GM19238 (cell line): ENCODE results near the gene TBC1D12.
"Not testable (repeated sequence)": the region's sequence is repeated elsewhere in the genome, so short reads cannot be mapped to it uniquely, and the experiment has no call there.

ENCODE experiments used
- DNase-seq: peaks from one replicate; pipeline ENCODE4 v3.0.0; 2011; ENCODE audit warnings: low spot score; ENCODE audit not compliant: insufficient read length

TBC1D12 gene

DNA sequence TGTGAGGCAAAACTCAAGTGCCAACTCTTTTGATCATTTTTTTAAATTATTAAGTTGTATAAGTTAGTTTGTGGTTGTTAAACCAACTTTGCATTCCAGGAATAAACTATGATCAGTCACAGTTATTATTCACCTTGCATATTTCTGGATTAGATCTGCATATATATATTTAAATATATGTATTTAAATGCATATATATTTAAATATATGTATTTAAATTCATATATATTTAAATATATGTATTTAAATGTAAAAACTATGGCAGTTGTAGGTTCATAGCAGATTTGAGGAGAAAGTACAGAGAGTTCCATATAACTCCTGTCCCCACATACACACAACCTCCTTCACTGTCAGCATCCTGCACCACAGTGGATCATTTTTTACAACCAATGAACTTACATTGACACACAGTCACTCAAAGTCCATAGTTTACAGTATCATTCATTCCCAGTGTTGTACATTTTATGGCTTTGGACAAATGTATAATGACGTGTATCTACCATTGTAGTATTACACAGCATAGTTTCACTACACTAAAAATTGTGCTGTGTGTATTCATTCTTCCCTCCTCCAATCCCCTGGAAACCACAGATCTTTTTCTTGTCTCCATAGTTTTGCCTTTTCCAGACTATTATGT lies 49.7 kb downstream of the TBC1D12 start:
- DNase-seq = no peak

DNA sequence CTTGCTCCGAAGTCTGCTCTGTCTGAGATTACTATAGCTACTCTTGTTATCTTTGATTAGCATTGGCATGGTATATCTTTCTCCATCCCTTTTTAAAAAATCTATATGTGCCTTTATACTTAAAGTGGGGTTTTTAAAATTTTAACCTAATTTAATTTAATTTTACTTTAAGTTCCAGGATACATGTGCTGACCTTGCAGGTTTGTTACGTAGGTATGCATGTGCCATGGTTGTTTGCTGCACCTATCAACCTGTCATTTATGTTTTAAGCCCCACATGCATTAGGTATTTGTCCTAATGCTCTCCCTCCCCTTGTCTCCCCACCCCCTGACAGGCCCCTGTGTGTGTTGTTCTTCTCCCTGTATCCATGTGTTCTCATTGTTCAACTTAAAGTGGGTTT lies 54.6 kb downstream of the TBC1D12 start:
- no peak for DNase-seq

DNA sequence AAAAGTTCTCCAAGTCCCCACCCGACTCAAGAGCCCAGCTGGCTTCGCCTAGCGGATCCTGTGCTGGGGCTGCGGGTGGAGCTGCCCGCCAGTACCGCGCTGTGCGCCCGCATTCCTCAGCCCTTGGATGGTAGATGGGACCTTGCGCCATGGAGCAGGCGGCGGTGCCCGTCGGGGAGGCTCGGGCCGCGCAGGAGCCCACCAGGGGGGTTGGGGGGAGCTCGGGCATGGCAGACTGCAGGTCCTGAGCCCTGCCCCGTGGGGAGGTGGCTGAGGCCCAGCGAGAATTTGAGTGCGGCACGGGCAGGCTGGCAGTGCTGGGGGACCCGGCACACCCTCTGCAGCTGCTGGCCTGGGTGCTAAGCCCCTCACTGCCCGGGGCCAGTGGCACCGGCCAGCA lies 57.0 kb downstream of the TBC1D12 start:
- DNase-seq = no peak

DNA sequence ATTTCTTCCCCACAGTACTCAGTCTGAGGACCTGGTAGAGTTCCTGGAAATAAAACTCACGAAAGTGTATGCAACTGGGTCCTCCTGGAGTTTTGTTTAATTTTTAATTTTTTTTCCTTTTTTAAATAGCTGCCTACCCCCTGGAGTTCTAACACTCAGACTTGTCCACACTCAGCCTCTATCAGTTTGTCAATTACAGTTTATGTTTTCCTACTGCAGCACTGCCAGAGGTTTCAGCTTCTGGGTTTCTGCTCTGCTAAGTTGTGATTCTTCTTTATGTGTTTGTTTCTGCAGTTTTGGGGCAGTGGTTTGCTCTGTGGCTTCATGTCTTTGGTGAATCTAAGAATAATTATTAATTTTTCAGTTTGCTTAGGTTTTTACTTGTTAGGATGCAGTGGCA lies 59.2 kb downstream of the TBC1D12 start:
- DNase-seq = no peak

DNA sequence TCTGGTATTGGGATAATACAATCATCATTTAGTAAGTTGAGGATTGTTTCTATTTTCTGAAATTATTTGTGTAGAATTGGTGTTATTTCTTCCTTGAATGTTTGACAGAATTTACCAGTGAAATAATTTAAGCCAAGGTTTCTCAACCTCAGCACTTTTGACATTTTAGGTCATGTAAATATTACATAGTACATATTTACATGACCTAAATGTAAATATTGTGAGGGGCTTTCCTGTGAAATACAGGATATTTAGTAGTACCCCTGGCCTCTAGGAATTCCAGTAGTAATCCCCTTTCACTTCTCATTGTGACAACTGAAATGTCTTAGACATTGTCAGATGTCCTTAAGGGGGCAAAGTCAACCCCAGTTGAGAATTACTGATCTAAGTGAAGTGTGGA lies 59.8 kb downstream of the TBC1D12 start:
- no peak for DNase-seq

DNA sequence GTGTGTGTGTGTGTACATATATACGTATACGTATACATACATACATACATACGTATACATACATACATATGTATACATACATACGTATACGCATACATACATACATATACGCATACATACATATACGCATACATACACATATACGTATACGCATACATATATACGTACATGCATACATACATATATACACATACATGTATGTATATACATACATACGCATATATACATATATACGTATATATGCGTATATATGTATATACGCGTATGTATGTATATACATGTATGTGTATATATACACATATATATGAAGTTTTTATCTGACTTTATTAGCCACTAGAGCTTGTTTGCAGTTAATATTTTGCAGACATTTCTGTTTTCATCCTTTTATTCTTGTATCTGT lies 63.3 kb downstream of the TBC1D12 start:
- DNase-seq = no peak

DNA sequence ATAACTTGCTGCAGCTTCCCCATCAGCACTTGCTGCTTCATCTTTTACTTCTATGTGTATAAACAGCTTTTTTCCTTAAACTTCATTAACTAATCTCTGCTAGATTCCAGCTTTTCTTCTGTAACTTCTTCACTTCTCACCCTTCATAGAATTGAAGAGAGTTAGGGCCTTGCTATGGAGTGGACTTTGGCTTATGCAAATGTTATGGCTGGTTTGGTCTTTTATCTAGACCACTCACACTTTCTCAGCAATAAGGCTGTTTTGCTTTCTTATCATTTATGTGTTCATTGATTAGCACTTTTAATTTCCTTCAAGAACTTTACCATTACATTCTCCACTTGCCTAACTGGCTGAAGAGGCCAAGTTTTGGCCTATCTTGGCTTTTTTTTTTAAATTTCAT lies 79.1 kb downstream of the TBC1D12 start:
- no peak for DNase-seq

DNA sequence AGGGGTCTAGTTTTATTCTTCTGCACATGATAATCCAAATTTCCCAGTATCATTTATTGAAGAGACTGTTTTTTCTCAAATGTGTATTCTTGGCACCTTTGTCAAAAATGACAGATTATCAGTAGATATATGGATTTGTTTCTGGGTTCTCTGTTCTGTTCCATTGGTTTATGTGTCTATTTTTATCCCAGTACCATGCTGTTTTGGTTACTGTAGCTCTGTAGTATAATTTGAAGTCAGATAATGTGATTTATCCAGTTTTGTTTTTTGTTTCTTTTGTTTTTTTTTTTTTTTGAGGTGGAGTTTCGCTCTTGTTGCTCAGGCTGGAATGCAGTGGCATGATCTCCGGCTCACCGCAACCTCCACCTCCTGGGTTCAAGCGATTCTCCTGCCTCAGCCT lies 81.6 kb downstream of the TBC1D12 start:
- DNase-seq = no peak

DNA sequence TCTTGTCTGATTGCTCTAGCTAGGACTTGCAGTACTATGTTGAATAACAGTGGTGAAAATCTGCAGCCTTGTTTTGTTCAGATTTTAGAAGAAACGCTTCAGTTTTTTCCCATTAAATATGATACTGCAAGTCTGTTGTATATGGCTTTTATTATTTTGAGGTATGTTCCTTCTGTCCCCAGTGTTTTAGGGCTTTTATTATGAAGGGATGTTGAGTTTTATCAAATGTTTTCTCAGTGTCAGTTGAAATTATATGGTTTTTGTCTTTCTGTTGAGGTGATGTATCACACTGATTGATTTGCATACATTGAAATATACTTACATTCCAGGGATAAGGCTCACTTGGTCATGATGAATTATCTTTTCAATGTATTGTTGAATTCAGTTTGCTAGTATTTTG lies 82.8 kb downstream of the TBC1D12 start:
- no peak for DNase-seq

DNA sequence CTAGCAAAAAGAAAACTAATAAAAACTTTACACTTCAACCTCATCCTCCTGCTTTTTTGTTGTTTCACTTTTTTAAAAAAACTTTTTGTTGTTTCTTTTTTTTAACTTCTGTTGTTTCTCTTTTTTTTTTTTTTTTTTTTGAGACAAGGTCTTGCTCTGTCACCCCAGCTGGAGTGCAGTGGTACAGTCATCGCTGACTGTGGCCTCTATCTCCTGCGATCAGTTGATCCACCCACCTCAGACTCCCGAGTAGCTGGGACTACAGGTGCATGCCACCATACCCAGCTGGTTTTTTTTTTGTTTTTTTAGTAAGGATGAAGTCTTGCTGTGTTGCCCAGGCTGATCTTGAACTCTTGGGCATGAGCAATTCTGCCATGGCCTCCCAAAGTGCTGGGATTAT lies 85.2 kb downstream of the TBC1D12 start:
- DNase-seq = no peak

DNA sequence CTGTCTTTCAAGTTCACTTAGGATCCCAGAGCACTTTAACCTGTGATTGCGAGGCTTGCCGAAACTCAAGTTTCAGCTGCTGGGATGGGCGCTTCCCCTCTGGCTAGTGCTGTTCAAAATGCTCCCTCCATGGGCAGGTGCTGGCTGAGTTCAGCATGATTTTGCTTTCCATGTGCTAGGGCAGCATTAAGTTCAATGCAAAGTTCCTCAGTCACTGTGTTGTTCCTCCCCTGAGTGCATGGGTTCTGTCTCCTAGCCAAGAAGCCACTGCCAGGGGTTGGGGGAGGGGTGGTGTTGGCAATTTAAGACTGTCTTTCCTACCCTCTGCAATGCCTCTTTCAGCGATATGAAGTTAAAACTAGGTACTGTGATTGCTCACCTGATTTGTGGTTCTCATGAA lies 86.8 kb downstream of the TBC1D12 start:
- no peak for DNase-seq

DNA sequence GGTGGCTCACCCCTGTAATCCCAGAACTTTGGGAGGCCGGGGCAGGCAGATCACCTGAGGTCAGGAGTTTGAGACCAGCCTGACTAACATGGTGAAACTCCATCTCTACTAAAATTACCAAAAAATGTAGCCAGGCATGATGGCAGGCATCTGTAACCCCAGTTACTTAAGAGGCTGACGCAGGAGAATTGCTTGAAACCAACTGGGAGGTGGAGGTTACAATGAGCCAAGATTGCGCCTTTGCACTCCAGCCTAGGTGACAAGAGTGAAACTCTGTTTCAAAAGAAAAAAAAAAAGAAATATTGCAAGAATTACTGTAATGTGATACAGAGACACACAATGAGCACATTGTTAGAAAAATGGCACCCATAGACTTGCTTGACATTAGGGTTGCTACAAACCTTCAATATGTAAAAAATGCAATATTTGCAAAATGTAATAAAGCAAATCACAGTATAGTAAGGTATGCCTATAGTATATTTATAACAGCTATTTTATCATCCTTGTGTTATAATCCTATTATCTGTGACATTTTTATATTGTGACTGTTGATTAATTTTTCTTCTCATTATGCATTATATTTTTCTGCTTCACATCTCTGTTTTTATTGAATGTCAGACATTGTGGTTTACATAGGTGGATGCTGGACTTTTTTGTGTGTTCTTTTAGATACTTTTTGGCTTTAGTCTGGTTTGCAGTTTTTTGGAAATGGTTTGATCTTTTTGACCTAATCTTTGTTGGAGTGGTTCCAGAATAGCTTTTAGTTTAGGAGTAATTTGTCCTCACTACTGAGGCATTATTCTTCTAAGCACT lies 87.8 kb downstream of the TBC1D12 start:
- DNase-seq = no peak

DNA sequence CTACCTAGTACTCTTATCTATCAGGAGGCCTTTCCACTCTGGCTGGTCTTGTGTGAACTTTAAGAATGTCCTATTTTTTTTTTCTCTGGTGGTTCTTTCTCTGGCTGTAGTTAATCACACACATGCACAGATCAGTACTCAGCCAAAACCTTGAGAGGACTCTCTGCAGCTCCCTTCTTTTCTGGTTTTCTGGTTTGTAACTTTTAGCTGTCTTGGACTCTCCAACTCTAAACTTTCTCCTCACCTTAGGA lies 88.4 kb downstream of the TBC1D12 start:
- no peak for DNase-seq

DNA sequence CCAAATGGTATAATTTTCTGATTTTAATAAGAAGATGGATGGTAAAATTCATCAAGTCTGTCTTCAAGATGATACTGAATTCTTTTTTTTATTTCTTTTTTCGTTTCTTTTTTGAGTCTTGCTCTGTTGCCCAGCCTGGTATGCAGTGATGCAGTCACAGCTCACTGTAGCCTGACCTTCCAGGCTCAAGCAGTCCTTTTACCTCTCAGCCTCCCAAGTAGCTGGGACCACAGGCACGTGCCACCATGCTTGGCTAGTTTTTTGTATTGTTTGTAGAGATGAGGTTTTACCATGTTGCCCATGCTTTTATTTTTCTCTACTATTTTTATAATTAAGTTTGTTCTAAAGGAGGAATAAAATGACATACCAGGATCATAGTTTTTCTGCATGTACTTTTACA lies 91.1 kb downstream of the TBC1D12 start:
- no peak for DNase-seq

DNA sequence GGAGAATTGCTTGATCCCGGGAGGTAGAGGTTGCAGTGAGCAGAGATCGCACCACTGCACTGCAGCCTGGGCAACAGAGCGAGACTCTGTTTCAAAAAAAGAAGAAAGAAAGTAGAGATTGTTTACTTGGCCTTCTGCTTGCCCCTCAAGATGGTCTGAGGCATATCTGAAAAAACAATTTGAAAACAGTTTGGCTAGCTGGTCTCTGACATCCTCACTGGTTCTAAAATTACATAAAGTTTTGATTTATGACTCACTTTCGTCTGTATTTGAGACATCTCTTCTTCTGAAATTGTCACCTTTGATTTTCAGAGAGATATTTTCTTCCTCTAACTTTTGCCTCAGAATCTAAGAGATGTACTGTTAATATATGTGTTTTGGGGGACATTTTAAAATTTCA lies 93.7 kb downstream of the TBC1D12 start:
- DNase-seq = no peak

DNA sequence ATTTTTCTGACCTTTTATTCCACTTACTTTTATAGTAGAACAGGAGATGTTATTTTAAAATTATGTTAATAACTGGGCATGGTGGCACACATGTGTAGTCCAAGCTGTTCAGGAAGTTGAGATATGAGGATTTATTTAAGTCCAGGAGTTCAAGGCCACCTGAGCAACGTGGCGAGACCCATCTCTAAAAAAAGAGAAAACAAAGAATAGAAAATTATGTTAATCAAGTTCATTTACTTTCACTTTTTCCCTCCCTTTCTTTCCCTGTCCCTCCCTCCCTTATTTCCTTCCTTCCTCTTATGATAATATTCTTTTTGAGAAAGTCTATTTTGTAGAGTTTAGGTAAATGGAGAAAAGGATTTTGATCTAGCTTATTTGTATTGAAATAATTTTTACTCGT lies 94.3 kb downstream of the TBC1D12 start:
- DNase-seq = no peak

DNA sequence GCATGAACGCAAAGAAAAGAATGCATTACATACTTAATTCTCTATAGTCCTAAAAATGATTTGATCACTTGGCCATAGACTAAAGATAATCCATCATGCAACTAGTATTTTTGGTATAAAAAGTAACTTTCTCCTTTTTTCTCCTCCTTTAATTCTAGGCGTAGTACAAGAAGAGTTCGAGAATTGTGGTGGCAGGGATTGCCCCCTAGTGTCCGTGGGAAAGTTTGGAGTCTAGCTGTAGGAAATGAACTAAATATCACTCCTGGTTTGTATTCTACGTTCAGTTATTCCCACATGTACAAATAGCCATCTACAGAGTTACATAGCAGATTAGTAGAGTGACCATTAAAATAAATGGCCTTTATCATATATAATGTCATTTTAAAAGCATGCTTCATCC lies 97.7 kb downstream of the TBC1D12 start:
- DNase-seq = no peak

DNA sequence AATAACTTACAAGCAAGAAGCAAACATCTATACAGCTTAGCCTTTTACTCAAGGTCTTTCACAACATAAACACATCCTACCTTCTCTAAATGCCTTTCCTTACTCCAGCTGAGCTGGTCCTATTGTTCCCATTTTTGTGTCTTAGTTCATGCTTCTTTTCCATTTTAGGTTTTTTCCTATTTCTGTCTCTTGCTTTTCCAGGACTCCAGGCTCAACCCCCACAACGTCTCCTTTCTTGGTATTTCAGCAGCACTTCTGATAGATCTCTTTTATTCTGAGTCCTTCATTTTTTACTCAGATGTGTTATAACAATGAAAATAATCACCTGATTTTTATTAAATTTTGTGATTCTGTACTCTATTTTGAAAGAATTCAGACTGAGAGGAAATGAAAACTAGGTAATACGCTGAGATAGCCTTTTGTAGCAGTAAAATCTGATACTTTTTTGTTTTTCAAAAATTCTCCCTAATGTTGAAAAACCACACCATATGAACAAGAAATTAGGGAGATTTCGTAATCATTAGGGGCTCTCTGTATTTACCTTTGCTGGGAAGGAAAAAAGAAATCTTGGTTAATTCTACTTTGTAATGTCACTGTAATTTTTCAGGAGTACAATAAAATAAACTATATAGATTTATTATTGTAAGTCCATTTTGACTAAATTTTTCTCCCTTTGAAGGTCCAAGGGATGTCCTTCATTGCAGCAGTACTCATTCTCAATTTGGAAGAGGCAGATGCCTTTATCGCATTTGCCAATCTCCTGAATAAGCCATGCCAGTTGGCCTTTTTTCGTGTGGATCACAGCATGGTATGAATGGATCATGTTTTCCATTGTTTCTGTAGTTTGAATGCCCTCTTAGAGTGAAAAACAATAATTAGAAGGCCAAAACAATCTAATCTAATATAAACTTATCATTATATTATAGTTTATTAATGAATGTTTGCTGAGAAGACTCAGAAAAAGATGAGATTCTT lies 119.2 kb downstream of the TBC1D12 start:
- DNase-seq = no peak

DNA sequence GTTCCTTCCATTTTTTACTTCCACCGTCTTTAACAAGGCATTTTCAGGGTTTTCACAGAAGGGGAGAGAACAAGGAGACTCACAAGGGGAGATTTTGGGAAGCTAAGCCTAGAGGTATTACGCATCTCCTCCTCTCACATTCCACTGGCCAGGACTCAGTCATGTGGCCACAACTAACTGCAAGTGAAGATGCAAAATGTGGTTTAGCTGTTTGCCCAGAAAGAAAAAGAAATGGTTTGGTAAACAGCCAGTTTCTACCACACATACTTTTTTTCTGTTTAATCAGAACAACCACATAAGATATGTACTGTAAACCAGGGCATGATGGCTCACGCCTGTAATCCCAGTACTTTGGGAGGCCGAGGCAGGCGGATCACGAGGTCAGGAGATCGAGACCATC lies 121.8 kb downstream of the TBC1D12 start:
- no peak for DNase-seq

DNA sequence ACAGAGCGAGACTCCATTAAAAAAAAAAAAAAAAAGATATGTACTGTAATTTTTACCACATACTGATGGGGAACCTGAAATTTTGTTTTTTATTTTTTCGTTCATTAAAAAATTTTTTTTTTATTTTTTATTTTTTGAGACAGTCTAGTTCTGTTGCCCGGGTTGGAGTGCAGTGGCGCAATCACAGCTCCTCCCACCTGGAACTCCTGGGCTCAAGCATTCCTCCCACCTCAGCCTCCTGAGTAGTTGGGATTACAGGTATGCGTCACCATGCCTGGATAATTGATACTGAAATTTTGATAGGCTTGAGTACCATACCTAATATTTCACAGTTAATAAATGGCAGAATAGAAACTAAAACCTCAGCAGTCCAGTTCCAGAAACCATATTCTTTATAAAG lies 122.4 kb downstream of the TBC1D12 start:
- DNase-seq = no peak

DNA sequence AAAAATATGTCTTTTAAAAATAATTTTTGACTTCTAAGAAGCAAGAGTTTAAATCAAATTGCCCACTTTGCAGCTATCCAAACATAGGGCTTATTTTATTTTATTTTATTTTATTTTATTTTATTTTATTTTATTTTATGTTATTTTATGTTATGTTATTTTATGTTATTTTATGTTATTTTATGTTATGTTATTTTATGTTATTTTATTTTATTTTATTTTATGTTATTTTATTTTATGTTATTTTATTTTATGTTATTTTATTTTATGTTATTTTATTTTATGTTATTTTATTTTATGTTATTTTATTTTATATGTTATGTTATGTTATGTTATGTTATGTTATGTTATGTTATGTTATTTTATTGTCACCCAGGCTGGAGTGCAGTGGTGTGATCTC lies 129.2 kb downstream of the TBC1D12 start:
- not testable (repeated sequence) for DNase-seq

DNA sequence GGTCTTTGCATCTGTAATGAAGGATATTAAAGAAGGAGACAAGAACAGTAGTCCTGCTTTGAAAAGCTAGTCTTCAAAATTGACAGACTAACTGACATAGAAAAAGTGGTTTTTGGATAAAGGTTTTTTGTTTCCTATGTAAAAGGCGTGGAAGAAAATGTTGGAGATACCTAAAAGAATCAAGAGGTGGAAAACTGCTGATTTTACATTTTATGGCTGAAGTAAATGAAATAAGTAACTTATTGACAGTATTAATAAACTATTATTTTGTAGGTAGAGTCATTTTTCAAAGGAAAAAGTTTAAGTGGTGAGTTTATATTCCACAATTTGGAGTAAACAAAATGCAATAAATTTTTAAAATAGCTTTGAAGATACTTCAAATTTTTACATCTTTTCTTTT lies 130.7 kb downstream of the TBC1D12 start:
- DNase-seq = no peak
